ENCODE measurements around the gene CTIF.

CTIF gene

DNA sequence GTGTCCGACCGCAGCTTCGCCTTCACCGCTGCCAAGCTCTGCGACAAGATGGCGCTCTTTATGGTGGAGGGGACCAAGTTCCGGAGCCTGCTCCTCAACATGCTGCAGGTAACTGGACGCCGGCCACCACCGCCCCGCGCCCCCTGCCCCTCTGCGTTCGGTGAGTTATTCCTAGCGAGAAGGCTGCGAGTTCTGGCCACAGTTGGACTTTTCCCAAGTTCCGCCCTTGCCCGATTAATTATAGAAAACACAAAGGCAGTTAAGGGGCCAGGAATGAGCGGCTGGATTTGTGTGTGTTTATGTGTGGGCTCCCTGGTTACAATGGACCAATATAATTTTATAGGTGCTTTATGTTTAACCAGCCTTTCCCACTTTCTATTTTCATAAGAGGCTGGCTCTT, 222.8 kb downstream of the CTIF start:
- no peak for DNase-seq

DNA sequence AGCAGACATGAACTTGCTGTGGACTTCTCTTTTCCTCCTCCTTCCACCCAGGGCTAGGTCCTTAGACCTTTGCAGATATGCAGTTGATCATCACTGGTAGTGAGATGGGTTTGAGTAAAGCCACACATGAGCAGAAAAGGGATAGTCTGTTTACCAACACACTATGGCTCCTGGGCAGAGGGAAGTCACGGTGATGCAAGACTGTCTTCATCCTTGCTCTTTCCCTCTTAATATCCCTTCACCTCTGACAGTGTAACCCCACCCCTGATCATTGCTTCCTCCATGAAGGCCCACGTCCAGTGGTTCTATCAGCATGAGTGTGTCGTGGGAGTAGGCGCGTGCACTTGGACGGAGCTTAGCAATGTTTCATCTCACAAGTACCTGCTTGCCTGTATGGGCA, 223.2 kb downstream of the CTIF start:
- DNase-seq: no peak

DNA sequence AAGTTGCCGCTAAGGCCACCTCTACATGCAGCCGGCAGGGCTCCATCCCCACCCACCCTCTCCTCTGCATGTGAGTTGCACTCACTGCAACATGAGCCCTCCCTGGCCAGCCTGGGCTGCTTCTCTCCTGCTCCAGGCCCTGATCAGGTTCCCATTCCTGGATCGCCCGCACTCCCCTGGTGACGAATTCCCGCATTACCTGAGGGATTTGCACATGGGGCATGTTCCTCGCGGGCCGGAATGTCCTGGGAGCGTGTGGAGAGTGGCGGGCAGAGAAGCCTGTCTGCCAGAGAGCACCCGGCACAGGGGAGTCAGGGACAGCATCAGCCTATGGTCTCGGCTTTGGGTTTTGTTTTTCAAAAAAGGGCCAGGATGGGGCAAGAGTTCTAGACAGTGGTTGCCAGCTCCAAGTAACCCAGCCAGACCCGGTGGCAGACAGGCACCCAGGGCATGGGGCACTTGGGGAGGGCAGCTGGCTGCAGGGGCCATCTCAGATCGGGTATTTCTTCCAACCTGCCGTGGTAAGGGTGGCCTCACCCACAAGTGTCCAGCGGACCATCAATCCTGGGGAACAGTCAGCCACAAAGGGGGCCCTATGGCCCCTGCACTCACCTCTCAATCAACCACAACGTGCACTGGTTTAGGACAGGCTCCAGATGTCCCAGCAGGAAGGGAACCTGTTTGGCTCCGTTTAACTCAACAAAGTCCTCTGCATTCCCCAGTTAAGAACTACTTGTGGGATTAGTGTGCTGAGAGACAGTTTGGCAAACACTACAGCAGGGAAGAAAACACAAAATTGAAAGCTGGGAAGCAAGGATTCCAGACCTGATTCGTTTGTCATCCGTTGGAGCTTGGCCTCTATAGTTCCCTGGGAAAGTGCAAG, 224.2 kb downstream of the CTIF start:
- DNase-seq: no peak

DNA sequence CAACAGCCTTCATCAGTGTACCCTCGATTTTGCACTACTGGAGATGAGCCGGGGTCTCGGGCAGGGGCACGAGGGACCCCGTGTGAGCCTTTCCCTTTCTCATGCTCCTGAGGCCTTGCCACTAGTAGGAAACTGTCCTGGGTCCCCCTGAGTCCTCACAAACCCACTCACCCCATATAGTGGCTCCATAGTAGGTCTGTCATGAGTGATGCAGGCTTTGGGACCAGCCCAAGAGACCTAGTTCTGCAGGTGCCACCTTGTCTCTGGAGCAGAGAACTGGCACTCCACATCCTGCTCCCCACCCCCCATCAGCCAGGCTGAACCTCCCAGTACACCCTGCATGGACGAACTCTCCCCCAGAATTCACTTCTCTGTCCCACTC, 224.9 kb downstream of the CTIF start:
- DNase-seq: no peak

DNA sequence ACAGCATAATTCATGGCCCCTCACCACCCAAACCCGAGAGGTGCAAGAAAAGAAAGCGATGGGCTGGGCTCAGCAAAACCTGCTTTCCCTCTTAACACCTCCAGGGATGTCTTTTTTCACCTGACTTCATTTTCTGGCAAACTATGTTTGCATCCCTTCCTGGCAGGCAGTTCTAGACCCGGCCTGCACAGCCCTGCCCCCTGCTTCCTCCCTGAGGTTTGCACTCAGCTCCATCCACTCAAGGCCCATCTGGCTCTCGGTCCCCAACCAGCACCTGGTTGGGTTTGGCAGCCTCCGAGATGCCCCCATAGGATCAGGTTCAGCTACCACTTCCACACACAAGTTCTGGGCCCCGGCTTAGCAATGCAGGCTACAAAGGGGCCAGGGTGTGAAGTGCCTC, 226.2 kb downstream of the CTIF start:
- DNase-seq: no peak

DNA sequence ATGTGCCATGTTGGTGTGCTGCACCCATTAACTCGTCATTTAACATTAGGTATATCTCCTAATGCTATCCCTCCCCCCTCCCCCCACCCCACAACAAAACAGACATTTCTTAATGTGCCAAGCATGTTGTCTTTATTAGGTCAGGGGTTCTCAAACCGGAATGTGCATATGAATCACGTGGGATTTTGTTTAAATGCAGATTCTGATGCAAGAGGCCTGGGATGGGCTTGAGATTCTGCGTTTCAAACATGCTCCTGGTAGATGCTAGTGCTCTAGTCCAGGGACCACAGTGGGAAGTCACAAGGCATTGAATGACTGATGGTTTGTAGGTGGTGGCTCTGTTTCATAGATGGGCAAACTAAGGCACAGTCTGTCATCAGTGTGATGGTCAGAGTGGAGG, 227.2 kb downstream of the CTIF start:
- DNase-seq: no peak

DNA sequence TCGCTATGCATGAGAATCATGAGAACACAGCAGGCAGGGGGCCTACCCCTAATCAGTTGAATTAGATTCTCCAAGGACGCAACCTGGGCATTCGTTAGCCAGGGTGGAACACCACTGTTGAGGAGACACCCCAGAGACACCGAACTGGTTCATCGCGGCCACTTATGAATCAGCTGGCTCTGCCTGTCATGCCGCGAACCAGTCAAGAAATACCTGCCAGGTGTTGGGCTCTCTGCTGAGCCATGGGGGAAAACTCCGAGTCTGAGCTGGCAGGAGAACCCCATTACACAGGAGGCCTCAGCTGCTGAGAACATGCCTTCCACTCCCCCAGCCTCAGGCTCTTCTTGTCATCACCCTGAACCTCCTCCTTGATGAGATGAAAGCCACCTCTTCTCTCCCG, 227.7 kb downstream of the CTIF start:
- no peak for DNase-seq

DNA sequence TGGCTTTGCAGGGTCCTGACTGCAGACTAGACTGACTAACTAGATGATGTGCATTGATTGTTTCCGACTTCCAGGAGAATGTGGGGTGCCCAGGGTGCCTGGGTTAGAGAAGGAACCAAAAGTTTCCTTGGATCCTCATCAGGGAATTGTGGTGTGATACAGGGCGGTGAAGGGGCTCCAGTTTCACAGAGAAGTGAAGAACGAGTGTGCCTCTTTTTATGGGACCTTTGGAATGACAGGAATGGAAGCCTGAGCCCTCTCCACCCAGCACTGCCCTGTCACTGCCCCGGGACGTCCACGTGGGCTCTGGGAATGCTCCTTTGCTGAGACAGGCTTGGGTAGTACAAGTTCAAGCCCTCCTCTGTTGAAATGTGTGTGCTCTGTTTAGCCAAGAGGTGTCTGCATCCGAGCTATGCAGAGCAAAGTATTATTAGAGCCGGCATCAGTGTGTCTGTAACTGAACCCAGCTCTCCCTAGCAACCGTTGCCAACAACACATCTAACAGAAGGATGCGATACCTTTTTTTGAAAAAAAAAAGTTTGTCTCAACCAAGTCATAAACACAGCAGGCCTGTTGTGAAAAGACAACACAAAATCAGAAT, 228.4 kb downstream of the CTIF start:
- DNase-seq: peak in 1 of 5 experiments; percentile 60

DNA sequence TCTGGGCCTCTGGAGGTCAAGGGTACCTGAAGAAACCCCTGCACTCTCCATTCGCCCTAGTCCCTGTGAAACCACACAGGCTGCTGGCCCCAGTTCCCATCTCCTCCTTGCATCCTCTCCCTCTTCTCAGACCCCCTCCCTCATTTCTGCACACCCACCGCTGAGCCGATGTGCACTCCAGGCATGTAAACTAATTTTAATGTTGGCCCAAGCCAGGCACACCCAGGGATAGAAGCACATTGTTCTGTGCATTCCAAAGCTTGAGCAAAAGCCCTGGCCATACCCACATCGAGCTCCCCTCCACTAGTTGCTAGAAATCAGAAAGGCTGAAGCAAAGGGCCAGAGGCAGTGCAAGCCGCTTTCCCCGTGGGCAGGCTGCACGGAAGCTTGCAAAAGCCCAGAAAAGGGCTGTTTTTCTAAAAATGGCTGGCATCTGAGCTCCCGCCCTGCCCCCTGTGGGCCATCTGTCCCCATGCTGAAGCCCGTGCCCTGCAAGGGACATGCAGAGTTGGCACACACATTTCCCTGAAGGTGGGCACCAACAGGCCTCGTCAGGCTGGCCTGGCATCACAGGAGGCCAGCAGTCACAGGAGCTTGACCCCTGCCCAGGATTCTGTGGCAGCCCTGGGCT, 230.3 kb downstream of the CTIF start:
- DNase-seq: no peak

DNA sequence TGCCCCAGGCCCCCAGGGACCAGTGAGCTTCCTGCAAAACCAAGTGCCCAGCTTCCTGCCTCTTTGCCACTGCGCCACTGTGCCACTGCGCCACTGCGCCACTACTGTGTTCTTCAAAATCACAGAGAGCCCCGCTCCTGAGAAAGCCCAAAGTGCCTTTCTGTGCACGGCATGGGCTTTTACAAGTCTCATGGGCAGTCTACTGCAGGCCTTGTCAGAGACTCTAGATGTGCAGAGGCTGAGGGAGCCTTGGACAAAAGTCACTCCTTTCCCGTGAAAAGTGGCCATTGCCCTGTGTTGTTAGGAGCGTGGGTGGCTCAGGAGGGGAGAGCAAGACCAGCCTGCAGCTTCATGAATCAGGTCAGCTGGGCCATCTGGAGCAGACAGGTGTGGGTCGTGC, 231.4 kb downstream of the CTIF start:
- no peak for DNase-seq

DNA sequence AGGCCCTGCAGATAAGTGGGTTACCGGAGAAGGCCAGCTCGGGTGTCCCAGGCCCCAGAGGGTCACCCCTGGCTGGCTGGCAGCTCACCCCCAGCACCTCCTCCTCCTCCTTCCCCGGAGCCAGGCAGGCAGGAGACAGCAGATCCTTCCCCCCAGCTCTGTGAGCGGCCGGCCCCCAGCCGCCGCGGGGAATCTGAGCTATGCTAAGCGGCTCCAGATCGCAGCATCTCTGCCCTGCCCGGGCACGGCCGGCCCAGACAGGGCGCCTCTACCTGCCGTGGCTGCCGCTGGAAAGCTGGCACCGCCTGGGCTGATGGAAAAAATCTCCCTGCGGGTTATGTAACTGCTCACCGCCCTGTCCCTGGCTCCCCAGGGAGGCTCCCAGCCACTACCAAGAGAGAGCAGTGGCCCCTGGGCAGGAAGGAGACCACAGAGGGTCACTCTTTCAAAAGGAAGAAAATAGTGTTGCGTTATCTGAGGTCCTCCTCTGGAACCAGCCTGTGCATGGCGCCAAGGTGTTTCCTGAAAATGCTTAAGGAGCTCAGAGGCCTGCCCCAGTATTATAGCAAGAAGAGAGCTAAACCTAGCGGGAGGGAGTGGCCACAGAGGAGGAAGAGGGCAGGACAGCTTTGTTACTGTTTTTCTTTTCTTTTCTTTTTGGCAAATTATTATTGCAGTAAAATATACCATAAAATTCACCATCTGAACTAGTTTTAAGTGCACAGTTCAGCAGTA, 233.0 kb downstream of the CTIF start:
- DNase-seq: no peak

DNA sequence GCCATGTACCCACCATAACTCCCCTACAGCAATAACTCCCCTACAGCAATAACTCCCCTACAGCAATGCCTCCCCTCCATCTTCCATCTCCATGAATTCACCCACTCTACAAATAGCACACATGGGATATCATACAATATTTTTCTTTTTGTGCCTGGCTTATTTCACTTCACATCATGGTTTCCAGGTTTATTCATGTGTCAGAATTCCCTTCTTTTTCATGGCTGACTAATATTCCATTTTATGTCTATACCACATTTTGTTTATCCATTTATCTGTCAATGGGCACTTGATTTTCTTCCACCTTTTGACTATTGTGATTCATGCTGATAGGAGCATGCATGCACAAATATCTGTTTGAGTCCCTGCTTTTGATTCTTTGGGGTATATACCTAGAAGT, 233.6 kb downstream of the CTIF start:
- DNase-seq: no peak

DNA sequence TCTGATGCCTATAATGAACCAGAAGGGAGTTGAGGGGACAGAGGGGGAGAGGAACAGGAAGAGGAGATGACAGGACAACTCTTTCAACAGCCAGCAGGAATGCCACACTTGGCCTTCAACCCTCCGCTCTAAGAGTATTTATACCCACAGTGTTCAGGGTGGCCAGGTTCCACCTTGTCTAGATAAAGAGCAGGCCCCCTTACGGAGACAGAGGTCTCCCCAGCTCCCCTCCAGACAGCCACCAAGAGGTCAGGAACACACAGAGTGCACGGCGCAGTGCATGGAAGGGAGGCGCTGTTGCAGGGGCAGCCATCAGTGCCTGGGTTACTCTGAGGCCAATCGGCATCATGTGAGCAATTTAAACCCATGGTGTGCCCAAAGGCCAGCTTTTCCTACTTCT, 235.0 kb downstream of the CTIF start:
- no peak for DNase-seq

DNA sequence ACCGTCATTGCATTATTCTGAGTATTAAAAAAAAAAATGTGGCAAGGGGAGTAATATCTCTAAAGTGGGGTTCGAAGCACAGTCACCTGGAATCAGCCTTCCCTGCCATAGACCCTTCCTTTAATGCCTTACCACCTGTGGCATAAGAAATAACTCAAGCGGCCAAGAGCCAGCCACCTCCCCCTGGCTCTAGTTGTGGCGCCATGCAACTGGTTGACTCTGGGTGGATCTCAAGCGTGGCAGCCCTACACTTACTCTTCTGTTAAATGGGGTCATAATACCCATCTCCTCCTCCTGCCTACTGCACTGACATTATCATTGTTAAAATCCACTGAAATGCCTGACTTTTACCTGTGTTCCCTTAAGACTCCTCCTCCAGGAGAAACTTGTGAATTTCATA, 236.1 kb downstream of the CTIF start:
- DNase-seq: no peak

DNA sequence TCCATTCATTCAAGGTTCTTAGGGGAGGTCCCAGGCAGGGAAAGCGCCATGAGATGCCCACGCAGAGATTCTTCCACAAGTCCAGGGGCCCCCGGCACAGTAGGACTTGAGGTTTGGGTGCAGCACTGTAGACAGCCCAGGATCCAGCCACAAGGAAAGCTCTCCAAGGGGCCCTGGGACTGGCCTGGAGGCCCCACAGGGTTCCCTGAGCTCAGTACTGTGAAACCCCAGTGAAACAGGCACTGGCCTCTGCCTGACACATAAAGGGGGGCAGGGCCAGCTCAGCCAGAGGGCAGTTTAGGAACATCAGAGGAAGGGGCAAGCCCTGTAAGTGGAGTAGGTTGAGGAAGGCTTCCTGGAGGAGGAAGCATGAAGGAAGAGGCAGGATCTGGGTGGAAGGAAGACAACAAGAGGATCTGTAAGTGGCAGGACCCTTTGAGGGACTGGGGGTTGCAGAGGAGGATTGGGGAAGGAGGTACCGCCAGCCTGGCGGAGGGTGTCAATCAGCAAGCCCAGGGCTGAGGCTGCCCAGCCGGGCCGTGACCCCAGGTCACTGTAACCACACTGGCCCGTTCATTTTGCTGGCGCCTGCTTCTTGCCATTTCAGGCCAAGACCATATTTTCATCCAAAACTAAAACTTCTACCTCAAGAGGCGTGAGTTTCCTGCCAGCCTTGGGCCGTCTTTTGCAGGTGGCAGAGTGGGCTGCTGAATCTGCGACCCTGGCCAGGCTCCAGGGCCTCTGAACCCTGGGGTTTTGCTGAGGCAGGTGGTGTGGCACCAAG, 236.7 kb downstream of the CTIF start:
- no peak for DNase-seq

DNA sequence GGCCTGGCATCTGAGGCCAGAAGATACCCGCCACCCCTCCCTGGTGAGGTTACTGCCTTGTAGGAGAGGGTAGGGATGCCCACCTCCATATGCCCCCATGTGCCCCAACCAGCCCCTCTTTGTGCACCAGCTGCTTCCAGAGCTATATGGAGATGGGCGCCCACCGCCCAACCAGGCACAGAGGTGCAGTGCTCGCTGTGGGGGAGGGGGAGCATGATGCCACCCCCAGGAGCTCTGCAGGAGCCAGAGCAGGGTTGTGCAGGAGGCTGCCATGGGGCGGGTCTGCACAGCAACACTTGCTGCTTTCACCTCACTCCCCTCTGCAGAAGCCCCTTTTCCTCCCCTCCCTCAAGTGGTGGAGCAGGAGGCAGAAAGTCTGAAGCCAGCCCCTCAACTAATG, 237.3 kb downstream of the CTIF start:
- no peak for DNase-seq

DNA sequence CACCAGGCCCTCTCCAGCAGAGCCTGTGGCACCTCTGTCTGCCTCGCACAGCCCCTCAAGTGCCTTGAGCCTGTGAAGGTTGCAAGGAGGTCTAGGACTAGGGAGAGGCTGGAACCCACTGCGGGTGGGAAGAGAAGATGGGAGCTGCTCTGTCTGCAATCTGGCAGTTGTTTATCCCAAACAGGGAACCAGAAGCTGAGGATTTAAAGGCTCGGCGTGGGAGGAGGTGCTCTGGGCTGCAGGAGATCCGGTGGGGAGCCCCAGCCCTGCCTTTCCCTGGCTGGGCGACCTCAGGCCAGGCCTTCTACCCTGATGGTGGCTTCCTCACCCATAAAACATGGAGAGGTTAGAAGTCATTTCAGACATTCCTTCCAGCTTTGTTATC, 237.8 kb downstream of the CTIF start:
- no peak for DNase-seq

DNA sequence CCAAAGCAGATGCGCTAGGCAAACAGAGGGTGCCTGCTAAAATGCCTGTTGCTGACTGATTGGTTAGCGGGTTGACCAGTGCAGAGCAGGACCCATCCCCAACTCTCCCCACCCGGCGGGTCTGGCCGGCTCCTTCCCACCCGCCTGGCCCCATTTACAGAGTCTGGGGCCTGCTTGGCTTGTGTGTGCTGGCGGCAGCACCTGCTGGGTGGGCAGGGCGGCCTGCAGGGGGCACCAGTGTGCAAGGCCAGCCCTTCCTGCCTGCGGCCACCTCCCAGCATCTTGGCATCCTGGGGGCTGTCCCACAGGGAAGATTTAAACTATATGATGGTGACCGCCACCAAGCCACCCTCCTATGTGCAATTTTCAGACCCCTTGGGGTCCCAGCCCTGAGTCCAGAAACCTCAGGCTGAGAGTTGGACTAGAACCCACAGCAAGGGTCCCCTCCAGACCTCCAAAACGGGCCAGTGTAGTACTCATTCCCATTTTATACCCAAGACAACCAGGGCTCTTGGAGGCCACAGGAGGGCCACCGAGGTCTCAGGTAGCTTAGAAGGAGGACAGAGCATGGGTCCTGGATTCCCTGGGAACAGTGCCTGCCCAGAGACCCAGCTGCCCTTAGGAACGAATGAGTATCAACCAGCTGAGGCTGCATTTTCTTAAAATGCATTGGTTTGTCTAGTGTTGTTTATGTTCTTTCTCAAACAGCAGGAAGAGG, 238.4 kb downstream of the CTIF start:
- peak; percentile 38 to 71 (median 53) for DNase-seq

DNA sequence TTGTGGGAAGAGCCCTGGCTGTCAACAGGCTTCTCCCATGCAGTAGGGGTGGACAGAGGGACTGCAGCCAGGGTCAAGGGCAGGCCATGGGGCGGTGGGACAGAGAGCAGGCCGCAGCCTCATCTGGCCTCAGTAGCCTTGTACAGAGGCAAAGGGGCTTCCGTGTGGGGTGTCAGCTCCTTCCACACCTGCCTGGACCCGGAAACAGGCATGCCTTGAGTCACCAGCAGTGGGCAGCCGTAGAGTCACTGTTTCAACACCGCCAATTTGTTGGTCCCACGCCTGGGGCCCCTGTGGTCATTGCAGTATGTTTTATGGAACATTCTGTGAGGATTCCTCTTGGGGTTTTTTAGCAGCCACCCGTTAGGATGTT, 238.9 kb downstream of the CTIF start:
- no peak for DNase-seq

DNA sequence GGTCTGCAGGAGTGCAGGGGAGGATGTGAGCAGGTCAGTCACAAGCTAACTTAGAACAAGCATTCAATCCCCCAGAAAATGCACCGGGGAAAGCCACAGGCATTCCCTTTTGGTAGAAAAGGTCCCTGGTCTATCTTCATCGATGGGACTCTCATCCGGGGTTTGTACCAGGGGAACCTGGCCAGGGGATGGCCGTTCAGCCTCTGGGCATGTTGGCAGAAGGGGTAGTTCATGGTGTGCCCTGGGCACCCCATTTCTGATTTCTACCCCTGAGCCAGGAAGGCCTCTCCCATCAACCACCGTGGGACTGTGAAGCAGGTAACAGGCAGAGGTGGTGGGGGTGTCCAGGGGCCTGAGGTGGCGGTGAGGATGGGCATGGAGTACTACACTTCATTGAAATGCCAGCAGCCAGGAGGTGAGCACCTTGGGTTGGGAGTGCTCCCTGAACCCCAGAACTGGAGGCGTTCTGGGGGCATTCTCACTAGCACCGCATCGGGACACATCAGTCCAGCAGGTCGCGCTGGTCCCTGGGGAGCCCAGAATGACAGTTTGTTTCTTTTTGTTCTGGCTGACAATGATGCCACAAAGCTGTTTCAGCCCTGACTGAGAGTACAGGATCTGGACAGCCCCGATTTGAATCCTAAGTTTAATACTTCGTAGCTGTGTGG, 239.6 kb downstream of the CTIF start:
- no peak for DNase-seq

DNA sequence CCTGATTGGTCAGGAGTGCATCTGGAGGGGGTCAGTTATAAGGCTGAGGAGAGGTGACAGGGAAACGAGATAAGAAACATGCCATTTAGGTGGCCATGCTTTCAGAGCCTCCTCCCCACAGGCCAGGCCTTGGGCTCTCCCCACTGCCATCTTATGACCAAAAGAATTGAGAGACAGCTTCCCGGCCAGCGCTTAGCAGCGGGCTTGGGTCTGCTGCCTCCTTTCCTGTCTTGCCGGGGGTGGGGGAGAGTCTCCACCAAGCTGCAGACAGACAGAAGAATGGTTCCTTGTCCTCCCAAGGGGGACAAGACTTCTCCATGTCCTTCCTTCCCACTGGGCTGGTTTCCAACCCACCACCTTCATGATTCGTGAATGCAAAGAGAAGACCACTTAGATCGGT, 240.6 kb downstream of the CTIF start:
- no peak for DNase-seq
